Activated CD4-positive, alpha-beta T cell treated with anti-CD3 and anti-CD28 coated beads for 48 hours (primary cell): ENCODE data around the gene CKAP5.
"Not testable (repeated sequence)": the region's sequence is repeated elsewhere in the genome, so short reads cannot be mapped to it uniquely, and the experiment has no call there.

Source experiments
- DNase-seq: peaks from one replicate; pipeline ENCODE4 v3.0.0-alpha.2; 2020

Gene CKAP5

GRCh38 chr11:46725338-46726205 lies 120.5 kb downstream of the CKAP5 start:
- DNase-seq: no peak

GRCh38 chr11:46724088-46724487 lies 122.0 kb downstream of the CKAP5 start:
- DNase-seq: no peak

- DNase-seq: no peak
Measured at GRCh38 chr11:46723359-46723680, 122.8 kb downstream of the CKAP5 start.

GRCh38 chr11:46722566-46723358 lies 123.3 kb downstream of the CKAP5 start:
- DNase-seq: no peak

- no peak for DNase-seq
Measured at GRCh38 chr11:46721286-46721685, 124.8 kb downstream of the CKAP5 start.

- no peak for DNase-seq
Measured at GRCh38 chr11:46719543-46720218, 126.4 kb downstream of the CKAP5 start.

- DNase-seq: no peak
Measured at GRCh38 chr11:46719048-46719542, 127.0 kb downstream of the CKAP5 start, which contains the start of gene F2. Gene F2 (plus strand): TSS chr11:46719213. CDS start chr11:46719236, 23 bp downstream.

- no peak for DNase-seq
Measured at GRCh38 chr11:46718155-46719019, 127.7 kb downstream of the CKAP5 start.

- DNase-seq: not testable (repeated sequence)
Measured at GRCh38 chr11:46717825-46718154, 128.3 kb downstream of the CKAP5 start.

GRCh38 chr11:46712874-46713576 lies 133.1 kb downstream of the CKAP5 start:
- DNase-seq: no peak

- DNase-seq: no peak
Measured at GRCh38 chr11:46711303-46711702, 134.8 kb downstream of the CKAP5 start.

- no peak for DNase-seq
Measured at GRCh38 chr11:46710821-46711269, 135.2 kb downstream of the CKAP5 start.

GRCh38 chr11:46709351-46709750 lies 136.7 kb downstream of the CKAP5 start:
- not testable (repeated sequence) for DNase-seq

- DNase-seq: no peak
Measured at GRCh38 chr11:46706886-46707285, 139.2 kb downstream of the CKAP5 start.

GRCh38 chr11:46705070-46705688 lies 140.9 kb downstream of the CKAP5 start:
- no peak for DNase-seq

- DNase-seq: peak; percentile 13
Measured at GRCh38 chr11:46701078-46701654, 144.9 kb downstream of the CKAP5 start.

GRCh38 chr11:46700241-46701077 lies 145.6 kb downstream of the CKAP5 start, which contains the start of the genes ARHGAP1 and ZNF408:
Gene ARHGAP1 (minus strand): TSS chr11:46700619. CDS start chr11:46696107, 4,512 bp downstream.
Gene ZNF408 (plus strand): TSS chr11:46701031. CDS start chr11:46701048, 17 bp downstream.
- DNase-seq: peak; percentile 100

GRCh38 chr11:46698597-46698996 lies 147.5 kb downstream of the CKAP5 start:
- DNase-seq: no peak

GRCh38 chr11:46697723-46698122 lies 148.4 kb downstream of the CKAP5 start:
- no peak for DNase-seq
